Mammary epithelial cell (primary cell): ENCODE data around the gene YES1.

Experiments
- CTCF ChIP-seq, 2 donors: IDR thresholded peaks in 1 of 2; conservative IDR thresholded peaks in 1 of 2; 2 replicates each; pipeline ENCODE4 v1.5.1; 2011 to 2012; ENCODE audit warnings: inconsistent platforms in 2 of 2, low read length in 2 of 2, mild to moderate bottlenecking in 2 of 2, control low read depth in 1 of 2, low read depth in 1 of 2; ENCODE audit not compliant: insufficient read depth in 1 of 2; ENCODE audit errors: extremely low read depth in 1 of 2
- EZH2 ChIP-seq: IDR thresholded peaks from 2 replicates; pipeline ENCODE4 v1.6.1; 2012; ENCODE audit warnings: low read length, inconsistent platforms, borderline replicate concordance

- no peak for TF ChIP-seq CTCF (conservative IDR thresholded peaks at IDR 0.05 in 1 of 2, IDR thresholded peaks at IDR 0.05 in 1 of 2; ENCODE audit: extremely low read depth in 1 of 2, insufficient read depth in 1 of 2, low read depth in 1 of 2, low read length in 2 of 2)
- TF ChIP-seq EZH2, result no peak
These were observed 129.2 kb downstream of the YES1 start for GRCh38 chr18:682833-683232.
